Fibroblast of skin of right quadriceps (primary cell): ENCODE results near the gene PTPRN2.
"Not testable (repeated sequence)": the region's sequence is repeated elsewhere in the genome, so short reads cannot be mapped to it uniquely, and the experiment has no call there.

Source experiments
- DNase-seq: peaks from one replicate; pipeline ENCODE4 v3.0.0-alpha.2; 2013

PTPRN2 gene

DNA sequence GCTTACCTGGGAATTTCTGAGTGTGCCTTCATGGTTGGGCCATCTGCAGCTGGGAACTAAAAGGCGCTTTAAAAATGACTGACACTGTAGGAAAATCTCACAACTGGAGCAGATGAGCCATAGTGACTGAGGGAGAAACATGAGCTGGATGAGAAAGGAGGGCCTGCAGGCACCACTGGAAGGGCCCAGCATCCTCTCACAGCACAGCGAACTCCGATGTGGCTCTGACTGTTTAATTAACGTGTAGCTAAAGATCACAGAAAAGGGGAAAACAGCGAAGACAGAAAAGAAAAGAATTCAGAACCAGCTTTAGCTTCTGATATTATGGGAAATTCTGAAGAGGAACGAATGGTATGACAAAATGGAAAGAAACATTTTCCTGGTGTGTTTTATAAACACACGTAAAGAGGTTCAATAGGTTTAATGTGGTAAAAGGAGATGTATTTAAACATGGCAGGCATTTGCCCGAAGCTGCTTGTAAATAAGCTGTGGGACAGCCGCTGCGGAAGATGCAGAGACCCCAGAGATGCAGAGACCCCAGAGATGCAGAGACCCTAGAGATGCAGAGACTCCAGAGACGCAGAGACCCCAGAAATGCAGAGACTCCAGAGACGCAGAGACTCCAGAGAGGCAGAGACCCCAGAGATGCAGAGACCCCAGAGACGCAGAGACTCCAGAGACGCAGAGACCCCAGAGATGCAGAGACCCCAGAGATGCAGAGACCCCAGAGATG lies 534.3 kb downstream of the PTPRN2 start:
- DNase-seq: no peak

DNA sequence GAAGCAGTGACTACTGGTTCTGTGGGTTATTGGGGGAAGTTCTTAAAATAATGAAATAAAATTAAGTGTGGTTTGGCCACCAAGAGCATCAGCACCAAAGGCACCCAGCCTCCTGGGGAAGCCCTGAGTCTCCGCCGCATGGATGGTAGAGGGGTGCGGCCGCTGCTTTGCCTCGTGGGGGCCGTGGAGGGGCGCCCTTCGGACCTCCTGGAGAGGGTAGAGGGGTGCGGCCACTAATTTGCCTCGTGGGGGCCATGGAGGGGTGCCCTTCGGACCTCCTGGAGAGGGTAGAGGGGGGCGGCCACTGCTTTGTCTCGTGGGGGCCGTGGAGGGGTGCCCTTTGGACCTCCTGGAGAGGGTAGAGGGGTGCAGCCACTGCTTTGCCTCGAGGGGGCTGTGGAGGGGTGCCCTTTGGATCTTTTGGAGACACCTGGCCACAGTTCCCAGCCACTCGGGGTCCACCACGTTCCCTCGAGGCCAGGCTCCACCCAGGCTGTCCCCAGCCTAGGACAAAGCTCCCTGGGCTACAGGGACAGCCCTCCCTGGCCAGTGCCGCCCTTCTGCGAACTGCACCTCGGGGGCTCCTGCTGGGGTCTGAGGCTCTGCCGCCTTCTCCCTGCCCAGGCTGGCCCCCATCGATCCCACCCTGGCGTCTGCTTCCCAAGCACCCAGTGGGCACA lies 535.1 kb downstream of the PTPRN2 start:
- DNase-seq: no peak

DNA sequence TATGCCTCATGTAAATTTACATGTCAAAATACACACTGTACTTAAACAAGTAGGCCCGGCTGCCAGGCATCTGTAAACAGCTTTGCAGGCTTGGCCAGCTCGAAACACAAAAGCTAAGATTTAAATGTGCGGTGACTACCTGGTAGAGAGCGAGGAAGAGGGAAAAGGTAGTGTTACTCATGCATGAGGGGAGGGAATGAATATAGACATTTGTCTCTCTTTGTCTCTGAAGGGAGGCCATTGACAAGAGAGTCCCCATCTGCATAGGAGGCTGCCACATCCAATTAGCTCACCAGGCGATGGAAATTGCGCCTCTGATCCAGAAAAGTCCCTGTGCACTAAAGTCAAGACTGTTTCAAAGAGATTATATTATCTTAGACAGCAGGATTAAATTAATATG lies 535.8 kb downstream of the PTPRN2 start:
- DNase-seq: no peak

DNA sequence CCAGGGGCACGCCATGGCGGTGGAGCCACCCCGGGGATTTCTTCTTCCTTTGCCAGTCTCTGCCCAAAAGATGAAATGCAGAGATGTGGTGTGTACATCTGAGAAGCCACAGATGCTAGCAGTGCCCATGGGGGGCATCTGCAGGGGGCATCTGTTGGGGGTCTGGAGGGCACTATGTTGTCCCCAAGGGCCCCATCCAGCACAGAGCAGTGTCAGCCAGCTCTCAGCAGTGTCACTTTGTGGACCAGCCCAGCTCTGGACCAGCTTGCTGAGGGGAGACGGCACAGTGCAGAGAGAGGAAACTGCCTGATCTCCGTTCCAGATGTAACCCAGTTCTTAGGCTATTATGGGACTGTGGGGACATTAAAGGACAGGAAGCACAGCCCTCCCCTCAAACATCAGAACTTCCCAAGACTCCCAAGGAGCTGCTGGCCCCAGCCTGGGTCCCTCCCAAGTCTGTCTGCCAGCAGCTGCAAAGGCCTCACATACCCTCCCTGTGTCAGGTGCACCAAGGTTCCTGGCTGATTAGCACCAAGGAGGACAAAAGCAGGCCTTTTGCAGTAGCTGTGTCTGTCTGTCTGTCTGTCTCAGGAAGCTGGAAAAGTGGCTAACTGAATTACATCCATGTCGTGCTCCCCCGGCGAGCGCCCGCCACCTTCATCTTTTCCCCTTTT lies 536.5 kb downstream of the PTPRN2 start:
- DNase-seq: no peak

DNA sequence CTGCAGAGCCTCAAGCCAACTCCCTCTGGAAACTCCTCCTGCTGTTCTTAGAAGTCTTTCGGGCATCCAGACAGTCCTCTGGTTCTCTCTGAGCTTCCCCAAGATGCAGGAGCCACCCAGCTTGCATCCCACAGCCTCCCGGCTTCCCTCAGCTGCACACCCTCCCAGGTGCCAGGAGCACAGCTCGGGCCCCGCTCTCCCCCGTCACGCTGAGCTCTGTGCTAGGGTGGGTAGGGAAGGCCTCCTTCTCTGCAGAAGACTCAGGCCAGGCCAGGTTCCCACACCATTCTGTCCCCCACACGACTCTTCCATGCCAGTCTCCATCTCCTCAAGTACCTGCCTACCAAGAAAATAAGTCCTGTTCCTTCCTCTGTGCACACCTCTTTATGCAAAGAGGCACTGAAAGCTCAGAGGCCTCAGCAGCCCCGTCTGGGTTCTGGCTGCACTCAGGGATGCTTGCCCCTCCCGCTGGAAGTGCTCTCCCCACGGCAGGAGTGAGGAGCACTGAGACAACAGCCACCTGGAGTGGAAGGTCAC lies 537.1 kb downstream of the PTPRN2 start:
- no peak for DNase-seq

DNA sequence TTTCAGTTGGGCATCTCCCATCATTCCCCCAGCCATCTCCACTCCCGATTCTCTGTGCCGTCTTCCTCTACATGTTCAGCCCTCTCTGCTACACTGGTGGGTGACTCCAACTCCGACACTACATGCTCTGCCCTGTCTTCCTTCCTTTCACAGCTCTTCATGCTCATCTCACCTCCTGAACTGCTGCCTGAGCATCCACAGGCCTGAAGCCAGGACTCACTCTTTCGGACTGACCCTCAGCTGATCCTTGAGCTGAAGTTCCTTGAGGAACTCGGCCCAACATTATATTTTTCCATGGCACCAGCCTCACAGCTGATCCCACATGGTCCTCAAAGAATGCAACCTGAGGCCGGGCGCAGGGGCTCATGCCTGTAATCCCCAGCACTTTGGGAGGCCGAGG lies 538.4 kb downstream of the PTPRN2 start:
- no peak for DNase-seq

DNA sequence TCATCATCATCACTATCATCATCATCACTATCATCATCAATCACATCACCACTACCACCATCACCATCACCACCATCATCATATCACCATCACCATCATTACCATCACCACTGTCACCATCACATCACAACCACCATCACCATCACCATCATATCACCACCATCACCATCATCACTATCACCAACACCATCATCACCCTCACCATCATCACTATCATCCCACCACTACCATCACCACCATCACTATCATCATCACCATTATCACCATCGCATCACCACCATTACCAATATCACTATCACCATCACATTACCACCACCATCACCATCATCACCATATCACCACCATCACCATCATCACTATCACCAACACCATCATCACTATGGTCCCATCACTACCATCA lies 539.1 kb downstream of the PTPRN2 start:
- no peak for DNase-seq

DNA sequence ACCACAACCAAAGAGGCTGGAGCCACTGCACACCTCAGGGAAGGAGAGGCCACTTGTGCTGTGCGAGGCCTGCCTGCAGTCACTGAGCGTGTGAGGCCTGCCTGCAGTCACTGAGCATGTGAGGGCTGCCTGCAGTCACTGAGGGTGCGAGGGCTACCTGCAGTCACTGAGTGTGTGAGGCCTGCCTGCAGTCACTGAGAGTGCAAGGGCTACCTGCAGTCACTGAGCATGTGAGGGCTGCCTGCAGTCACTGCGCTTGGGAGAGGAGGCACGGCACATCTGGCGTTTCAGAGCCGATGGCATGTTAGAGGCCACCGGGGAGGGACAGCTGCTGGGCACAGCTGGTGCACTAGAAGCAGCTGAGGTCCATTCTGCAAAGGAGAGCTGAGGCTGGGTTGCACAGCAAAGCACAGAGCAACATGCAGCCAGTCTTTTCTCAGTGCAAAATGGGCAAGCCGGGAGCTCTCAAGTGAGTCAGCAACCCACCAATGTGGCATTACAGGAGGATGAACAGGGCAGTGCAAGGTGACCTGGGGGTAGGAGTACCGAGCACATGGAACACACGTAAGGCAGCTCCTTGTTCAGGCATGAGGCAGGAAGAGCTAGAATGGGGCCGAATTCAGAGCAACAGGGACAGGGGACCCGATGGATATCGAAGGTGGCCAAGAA lies 540.1 kb downstream of the PTPRN2 start:
- no peak for DNase-seq

DNA sequence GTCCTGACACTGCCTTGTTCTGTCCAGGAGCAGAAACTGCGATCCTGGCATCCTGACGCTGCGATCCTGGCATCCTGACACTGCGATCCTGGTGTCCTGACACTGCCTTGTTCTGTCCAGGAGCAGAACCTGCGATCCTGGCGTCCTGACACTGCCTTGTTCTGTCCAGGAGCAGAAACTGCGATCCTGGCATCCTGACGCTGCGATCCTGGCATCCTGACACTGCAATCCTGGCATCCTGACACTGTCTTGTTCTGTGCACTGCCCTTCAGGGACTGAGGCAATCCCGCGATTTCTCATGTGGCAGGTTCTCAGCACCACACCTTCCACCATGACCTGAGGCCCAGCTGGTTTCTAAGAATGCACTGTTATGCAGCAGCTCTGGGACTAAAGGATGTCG lies 541.4 kb downstream of the PTPRN2 start:
- not testable (repeated sequence) for DNase-seq

DNA sequence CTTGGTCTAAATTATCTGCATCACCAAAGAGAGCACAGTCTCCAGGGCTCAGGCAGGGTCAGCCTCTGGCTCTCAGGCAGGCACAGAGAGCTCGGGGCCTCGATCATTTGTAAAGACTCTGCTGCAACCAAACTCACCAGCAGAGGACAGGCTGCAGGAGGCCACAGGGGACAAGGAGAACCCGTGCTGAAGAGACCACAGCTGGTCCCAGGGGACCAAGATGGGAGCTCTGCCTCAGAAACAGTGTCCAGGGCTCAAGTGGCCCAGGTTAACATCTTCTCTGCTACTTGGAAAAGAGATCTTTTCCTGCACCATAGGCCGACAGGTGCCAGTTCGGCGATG lies 543.2 kb downstream of the PTPRN2 start:
- no peak for DNase-seq

DNA sequence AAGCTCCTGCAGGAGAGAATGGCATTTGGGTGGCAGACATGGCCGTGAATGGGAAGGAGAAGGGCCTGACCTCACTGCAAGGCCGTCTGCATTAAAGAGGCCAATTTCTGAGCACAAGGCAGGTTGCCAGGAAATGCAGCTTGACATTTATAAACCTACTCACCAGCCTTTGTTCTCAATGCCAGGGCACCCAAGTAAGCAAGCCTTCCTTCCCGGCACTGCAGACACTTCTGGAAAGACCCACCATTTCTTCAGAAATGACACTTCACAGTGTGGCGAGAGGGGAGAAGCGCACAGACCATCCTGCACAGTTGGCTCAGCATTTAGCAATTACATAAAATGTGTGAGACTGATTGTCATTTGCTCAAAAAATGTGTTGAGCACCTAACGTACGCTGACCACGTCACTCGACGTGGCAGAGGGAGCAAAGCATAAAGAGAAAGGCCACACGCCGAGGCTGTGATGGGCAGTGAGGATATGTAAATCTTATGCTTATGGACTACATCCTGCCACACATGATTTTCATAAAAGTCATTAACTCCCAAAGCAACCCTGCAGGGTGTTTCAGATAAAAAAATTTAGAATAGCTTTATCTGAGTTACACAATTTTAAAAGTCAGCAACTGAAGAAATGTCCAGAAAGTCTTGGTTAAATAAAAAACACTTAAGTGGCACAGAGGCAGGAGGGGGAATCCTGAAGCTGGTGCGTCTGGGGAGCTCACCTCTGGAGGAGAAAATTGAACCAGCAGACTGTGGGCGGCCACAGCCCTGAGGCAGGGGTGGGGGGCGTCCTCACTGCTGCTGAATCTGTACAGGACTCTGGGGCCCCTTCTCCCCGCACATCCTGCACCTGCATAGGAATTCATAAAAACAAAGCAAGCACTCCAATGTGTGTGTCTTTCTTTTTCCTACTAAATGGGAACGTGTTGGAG lies 543.8 kb downstream of the PTPRN2 start:
- no peak for DNase-seq

DNA sequence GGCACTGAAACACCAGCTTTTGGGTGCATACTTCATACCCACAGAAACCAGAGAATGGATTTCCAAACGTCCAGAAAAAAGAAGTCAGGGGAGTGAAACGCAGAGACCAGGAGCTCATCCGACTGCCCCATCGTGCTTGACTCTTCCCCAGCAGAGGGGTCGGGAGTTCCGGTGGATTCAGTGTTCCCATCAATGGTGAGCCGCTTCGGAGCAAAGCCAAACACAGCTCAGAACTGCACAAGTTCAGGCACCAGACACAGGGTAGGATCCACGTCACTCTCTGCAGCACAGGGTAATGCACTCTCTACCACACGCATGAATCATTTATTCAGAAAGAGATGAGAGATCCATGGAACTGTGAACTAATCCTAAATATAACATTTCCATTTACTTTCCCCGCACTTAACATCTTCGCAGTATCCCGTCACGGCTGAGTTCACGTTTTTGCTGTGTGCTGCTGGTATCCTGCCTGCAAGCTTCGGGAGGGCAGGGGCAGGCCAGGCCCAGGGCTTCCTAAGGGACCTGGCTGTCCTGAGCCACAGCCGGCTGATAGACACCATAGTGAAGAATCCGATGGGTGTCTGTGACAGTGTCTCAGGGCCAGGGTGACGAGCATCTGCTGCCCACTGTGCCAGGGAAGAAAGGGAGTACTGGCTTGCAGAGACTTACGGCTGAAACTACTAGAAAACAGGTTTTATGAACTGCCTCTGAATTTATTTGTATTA lies 545.3 kb downstream of the PTPRN2 start:
- no peak for DNase-seq

DNA sequence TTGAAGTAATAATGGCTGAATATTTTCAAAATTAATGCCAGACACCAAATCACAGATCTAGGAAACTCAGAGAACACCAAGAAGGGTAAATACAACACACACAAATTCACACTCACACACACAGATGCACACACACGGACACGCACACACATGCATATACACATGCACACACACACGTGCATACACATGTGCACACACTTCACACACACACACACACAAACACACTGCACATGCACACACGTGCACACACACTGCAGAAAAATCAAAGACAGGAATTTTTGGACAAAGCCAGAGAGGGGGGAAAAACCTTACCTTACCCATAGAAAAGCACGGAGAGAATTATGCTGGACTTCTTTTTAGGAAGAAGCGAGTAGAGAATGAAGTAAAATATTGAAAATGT lies 547.4 kb downstream of the PTPRN2 start:
- no peak for DNase-seq

DNA sequence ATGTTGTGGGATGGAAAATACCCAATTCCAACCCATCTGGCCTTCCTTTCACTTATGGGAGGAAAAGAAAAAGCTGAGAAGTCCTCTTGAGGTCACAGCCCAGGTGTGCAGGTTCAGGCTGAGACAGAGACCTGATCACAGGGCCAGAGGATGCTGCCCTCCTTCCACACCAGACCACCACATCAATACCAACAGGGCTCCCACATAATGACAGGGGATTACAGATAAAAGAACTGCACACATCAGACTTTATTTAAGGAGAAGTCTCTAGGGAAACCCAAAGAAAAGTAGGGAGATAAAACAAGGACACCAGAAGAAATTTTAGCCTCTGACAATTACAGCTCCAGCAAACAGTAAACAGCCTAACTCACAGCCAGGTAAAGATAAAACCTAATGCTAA lies 548.4 kb downstream of the PTPRN2 start:
- DNase-seq: no peak

DNA sequence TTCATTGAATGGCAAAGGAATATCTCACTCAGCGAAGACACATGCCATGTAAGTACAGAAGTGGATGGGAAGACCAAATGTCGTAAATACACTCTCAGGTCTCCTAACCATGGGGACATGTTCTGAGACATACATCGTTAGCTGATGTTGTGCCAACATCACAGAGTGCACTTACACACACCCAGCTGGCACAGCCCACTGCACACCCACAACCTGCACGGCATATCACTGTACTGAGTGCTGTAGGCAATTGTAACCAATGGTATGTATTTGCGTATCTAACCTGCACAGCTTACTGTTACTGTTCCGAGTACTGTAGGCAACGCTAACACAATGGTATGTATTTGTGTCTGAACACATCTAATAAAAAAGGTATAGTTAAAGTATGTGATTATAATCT lies 550.4 kb downstream of the PTPRN2 start:
- no peak for DNase-seq

DNA sequence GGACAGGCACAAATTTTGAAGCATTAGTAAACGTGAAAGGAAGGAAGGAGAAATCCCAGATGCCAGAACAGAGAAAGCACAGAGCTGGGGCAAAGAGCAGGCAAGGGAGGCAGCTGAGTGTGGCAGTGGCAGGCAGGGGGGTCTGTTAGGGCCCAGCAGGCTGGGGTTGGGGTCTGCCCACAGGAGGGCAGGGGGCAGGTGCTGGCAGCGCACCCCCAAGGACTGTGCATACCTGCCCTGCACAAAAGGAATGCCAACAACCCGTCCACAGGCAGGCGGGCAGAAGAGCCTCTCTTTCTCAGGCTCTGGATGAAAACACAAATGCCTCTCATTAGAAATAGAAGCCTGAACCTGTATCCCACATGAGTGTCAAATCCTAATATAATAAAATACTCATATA lies 552.3 kb downstream of the PTPRN2 start:
- DNase-seq: no peak

DNA sequence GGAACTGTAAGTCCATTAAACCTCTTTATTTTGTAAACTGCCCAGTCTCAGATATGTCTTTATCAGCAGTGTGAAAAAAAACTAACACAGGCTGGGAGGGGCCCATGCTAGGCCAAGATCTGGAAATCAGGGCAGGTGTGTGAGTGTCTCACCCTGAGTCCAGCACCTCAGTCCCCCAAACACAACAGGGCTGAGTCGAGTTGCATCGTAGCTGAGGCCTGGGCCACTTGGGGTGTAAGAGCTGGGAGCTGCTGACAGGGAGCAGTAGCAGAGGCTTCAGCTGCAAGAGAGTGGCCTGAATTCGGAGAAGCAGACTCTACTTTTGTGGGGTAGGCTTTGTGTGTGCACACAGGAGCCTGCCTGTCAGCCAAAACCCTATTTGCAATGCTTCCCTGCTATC lies 553.1 kb downstream of the PTPRN2 start:
- DNase-seq: no peak

DNA sequence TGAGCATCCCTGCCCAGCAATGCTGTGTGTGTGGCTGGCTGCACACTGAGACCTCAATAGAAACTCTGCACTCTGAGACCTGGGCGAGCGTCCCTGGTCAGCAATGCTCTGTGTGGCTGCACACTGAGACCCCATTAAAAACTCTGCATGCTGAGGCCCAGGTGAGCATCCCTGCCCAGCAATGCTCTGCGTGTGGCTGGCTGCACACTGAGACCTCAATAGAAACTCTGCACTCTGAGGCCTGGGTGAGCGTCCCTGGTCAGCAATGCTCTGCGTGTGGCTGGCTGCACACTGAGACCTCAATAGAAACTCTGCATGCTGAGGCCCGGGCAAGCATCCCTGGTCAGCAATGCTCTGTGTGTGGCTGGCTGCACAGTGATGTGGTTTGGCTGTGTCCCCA lies 553.7 kb downstream of the PTPRN2 start:
- DNase-seq: not testable (repeated sequence)

DNA sequence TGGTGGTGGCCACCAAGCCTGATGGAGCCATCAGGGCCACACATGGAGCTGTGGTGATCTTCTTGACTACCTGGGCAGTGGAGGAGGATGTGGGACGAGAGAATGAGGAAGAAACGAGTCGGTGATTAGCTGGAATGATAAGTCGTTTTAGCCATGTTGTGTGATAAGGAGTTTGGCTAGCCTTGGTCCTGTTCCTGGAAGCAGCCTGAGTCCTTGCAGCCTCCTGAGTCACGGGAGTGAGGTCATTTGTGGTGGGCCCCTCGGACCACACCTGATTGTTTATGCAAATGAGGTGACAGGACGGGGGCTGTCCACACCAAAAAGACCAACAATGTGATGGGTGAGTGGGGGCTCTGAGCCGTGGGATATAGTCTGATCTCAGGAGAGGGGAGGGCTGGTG lies 554.4 kb downstream of the PTPRN2 start:
- no peak for DNase-seq

DNA sequence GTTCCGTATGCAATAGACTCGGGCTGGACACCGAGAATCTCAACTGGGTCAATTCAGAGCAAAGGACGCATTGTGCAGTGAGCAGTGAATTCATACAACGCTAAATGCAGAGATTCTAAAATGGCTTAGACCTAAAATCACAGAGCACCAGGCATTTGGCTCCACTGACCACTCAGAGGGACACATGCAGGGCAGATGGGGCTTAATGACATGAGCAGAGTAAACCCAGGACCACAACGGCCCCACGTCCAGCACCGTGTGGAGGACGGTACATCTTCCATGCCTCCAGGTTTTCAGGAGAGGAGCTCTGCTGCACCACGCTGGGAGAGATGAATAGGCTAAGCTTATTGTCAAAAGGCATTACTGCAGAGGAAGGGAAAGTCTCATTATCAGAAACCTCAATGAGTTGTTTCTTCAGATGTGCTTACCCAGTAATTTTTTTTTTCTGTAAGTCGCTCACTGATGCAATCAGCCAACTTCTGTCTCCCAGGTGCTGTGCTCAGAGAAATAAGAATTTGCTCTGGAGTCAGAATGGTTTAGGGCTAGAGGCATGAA lies 555.0 kb downstream of the PTPRN2 start:
- DNase-seq: no peak

DNA sequence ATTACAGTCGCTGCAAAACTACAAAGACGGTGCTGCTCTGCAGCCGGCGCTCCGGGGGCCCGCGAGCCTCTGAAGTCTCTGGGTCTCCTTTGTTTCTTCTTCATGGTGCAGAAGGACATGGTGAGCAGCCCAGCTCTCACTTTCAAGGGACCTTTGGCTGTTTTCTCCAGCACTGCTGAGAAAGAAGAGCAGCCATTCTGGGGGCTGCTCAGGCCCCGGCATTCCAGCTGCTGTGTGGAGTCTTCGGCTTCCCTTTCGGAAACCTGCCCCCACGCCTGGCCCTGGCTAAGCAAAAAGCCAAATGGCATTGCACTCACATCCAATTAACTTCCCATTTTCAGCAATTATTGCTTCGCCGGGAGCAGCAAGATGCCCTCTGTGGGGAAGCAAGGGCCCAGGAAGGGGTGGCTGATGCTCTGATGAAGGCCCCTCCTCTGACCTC lies 555.7 kb downstream of the PTPRN2 start:
- no peak for DNase-seq
